ENCODE results near the gene LPAR4. TPM values are rescaled to one million over a fixed set of nuclear protein-coding genes. Genes with fewer than 3 reads are reported as not detected.

LPAR4 gene, protein sequence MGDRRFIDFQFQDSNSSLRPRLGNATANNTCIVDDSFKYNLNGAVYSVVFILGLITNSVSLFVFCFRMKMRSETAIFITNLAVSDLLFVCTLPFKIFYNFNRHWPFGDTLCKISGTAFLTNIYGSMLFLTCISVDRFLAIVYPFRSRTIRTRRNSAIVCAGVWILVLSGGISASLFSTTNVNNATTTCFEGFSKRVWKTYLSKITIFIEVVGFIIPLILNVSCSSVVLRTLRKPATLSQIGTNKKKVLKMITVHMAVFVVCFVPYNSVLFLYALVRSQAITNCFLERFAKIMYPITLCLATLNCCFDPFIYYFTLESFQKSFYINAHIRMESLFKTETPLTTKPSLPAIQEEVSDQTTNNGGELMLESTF
- total RNA-seq (under 1 TPM; 0.62 to 0.93 TPM), polyA plus RNA-seq (under 1 TPM; 0.18 to 0.25 TPM)
- long read RNA-seq, donor 1: 0 reads
- long read RNA-seq, donor 2: 0 reads

DNA sequence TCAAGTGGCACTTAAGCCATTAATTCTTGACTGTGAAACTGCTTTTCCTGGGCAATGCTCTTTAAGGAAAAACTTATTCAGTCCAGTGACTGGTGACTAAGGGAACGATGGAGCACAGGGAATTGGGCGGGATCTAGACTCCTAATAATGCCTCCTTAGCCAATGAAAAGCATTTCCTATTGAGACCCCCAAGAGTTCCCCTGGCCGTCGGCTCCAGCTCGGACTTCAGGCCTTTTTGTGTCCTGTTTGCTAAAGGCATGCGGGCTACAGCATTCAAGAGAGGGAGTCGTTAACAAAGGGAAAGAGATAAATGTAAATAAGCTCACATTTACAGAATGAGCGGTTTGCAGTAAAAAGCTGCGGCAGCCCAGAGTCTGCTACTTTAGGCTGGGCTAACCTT, at the start of gene LPAR4:
Gene LPAR4, plus strand, starts transcription at position 232 of the 400 bp plus-strand sequence. CDS start 7,150 bp downstream, outside the sequence.
- no peaks in the 10 kb centered on the region for H3K27me3 ChIP-seq (ENCODE audit: control insufficient read depth in 1 of 2, insufficient read depth in 2 of 2, low read length in 1 of 2)
- H3K27ac ChIP-seq (ENCODE audit: low read depth in 1 of 2, low read length in 2 of 2): no peak within 1 kb of the TSS
- no peak for ATAC-seq (ENCODE audit: low FRiP score)
- intact Hi-C loops (cut with DNase I): no loop called here
- 3 to 19% methylated on average over 9 of the region's 9 CpGs for WGBS, 2 donors
- no peaks in the 10 kb centered on the region for H3K9me3 ChIP-seq (ENCODE audit: control insufficient read depth, low read length)
- peak in 1 of 2 donors; percentile 40 for DNase-seq
- no peaks in the 10 kb centered on the region for H3K36me3 ChIP-seq (ENCODE audit: control insufficient read depth in 1 of 2, insufficient read depth in 2 of 2, low read length in 1 of 2)
- H3K4me1 ChIP-seq (ENCODE audit: control insufficient read depth in 1 of 2, insufficient read depth in 2 of 2, low read length in 2 of 2): no peaks in the 10 kb centered on the region
- peak within 1 kb of the TSS; percentile 5 to 64 for H3K4me3 ChIP-seq (ENCODE audit: low read length in 2 of 2)

DNA sequence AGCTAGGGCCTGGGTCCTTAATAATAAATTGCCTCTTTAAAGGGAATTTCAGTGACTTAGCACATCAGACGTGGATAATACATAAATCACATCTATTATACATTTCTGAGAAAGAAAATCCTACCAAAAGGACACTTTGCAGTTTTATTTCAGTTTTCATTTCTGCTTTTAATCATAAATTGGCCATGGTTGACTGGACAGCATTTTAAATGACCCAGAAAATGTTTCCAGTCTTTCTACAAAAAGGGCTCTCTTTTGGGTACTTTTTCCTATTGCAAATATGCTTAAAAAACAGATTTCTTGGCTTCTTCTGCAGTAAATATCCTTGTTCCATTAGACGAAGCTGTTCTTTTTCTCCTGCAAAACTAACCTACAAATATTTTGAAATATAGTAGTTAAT, 41.4 kb upstream of the LPAR4 start:
- intact Hi-C loops (cut with DNase I): no loop called here

DNA sequence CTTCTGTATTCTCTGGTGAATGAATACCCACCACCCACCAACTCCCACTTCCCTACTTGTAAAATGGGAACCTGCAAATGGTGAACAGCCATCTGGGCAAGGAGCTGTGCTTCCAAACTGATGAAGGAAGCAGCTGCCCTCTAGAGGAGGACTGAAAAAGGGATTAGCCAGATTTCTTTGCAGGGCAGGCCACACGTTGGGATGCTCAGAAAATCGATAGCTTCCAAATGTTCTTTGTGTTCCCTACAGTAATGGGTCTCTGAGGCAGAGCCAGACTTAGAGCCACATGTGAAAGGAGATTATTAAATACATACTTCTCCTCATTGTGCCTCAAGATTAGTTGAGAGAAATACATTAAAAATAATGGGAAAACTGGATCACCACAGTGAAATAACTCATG, 39.3 kb upstream of the LPAR4 start:
- no peaks in the 10 kb centered on the region for H3K4me1 ChIP-seq (ENCODE audit: control insufficient read depth in 1 of 2, insufficient read depth in 2 of 2, low read length in 2 of 2)
- peak; percentile 29 for ATAC-seq (ENCODE audit: low FRiP score)
- H3K27ac ChIP-seq (ENCODE audit: low read depth in 1 of 2, low read length in 2 of 2): no peak overlapping the region
- 39 to 51% methylated on average over 2 of the region's 2 CpGs for WGBS, 2 donors
- no peak overlapping the region for H3K4me3 ChIP-seq (ENCODE audit: low read length in 2 of 2)
- H3K36me3 ChIP-seq (ENCODE audit: control insufficient read depth in 1 of 2, insufficient read depth in 2 of 2, low read length in 1 of 2): no peaks in the 10 kb centered on the region
- no peaks in the 10 kb centered on the region for H3K9me3 ChIP-seq (ENCODE audit: control insufficient read depth, low read length)
- intact Hi-C loops (cut with DNase I): no loop called here
- H3K27me3 ChIP-seq (ENCODE audit: control insufficient read depth in 1 of 2, insufficient read depth in 2 of 2, low read length in 1 of 2): no peaks in the 10 kb centered on the region
- DNase-seq: no peak

More for the DNA sequence above, 41.4 kb upstream of the LPAR4 start:
- no peaks in the 10 kb centered on the region for H3K9me3 ChIP-seq (ENCODE audit: control insufficient read depth, low read length)
- H3K4me1 ChIP-seq (ENCODE audit: control insufficient read depth in 1 of 2, insufficient read depth in 2 of 2, low read length in 2 of 2): no peaks in the 10 kb centered on the region
- WGBS, 2 donors: 20 to 29% methylated on average over 2 of the region's 2 CpGs
- H3K4me3 ChIP-seq (ENCODE audit: low read length in 2 of 2): no peak overlapping the region
- DNase-seq: no peak
- H3K27me3 ChIP-seq (ENCODE audit: control insufficient read depth in 1 of 2, insufficient read depth in 2 of 2, low read length in 1 of 2): no peaks in the 10 kb centered on the region
- H3K27ac ChIP-seq (ENCODE audit: low read depth in 1 of 2, low read length in 2 of 2): no peak overlapping the region
- no peak for ATAC-seq (ENCODE audit: low FRiP score)
- H3K36me3 ChIP-seq (ENCODE audit: control insufficient read depth in 1 of 2, insufficient read depth in 2 of 2, low read length in 1 of 2): no peaks in the 10 kb centered on the region

DNA sequence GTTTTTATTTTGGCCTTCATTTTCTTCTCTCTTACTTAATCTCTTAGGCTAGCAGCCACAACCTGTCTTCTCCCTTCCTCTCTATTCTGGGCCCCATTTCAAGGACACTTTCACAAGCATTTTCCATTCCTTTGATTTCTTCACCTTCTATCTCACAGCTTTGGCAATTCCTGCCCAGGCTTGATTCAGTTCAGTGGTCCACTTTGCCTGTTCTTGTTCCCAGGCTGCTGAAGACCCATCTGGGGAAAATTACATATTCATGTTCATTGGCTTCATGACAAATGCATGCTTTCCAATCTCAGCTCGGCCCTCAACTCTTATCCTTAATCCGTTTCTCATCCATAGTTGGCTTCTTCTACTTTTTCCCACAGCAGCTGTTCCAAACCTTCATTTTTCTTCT, 38.7 kb upstream of the LPAR4 start:
- Histone ChIP-seq H3K27ac (ENCODE audit: low read depth in 1 of 2, low read length in 2 of 2) (no peak overlapping the region), H3K27me3 (ENCODE audit: control insufficient read depth in 1 of 2, insufficient read depth in 2 of 2, low read length in 1 of 2) (no peaks in the 10 kb centered on the region), H3K36me3 (ENCODE audit: control insufficient read depth in 1 of 2, insufficient read depth in 2 of 2, low read length in 1 of 2) (no peaks in the 10 kb centered on the region), H3K9me3 (ENCODE audit: control insufficient read depth, low read length) (no peaks in the 10 kb centered on the region), H3K4me1 (ENCODE audit: control insufficient read depth in 1 of 2, insufficient read depth in 2 of 2, low read length in 2 of 2) (no peaks in the 10 kb centered on the region), H3K4me3 (ENCODE audit: low read length in 2 of 2) (no peak overlapping the region)
- DNase-seq (no peak), ATAC-seq (ENCODE audit: low FRiP score) (peak; percentile 15)
- intact Hi-C loops (cut with DNase I): no loop called here
- 14 to 25% methylated on average over 2 of the region's 2 CpGs for WGBS, 2 donors

DNA sequence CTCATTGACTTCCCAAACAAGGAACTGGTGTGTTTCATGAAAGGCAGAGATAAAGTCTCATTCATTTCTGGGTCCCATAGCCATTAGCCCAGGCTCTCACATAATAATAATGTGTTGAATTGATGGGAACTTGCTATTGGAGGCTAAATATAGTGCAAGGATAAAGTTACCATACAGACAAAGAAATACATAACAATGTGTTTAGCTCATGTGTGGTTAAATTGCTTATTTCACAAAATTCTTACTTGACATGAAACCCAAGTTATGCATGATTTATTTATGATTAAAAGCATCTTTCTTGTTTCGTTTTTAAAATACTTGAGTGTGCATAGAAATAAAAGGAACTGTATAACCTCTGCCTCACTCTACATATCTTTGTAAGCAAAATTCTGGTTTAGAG, 37.3 kb upstream of the LPAR4 start:
- no peaks in the 10 kb centered on the region for H3K4me1 ChIP-seq (ENCODE audit: control insufficient read depth in 1 of 2, insufficient read depth in 2 of 2, low read length in 2 of 2)
- no peaks in the 10 kb centered on the region for H3K27me3 ChIP-seq (ENCODE audit: control insufficient read depth in 1 of 2, insufficient read depth in 2 of 2, low read length in 1 of 2)
- intact Hi-C loops (cut with DNase I): no loop called here
- ATAC-seq (ENCODE audit: low FRiP score) (no peak), DNase-seq (no peak)
- H3K27ac ChIP-seq (ENCODE audit: low read depth in 1 of 2, low read length in 2 of 2): no peak overlapping the region
- H3K36me3 ChIP-seq (ENCODE audit: control insufficient read depth in 1 of 2, insufficient read depth in 2 of 2, low read length in 1 of 2): no peaks in the 10 kb centered on the region
- WGBS, 2 donors: 4 to 34% methylated on average over 1 of the region's 1 CpG
- H3K4me3 ChIP-seq (ENCODE audit: low read length in 2 of 2): no peak overlapping the region
- H3K9me3 ChIP-seq (ENCODE audit: control insufficient read depth, low read length): no peaks in the 10 kb centered on the region

DNA sequence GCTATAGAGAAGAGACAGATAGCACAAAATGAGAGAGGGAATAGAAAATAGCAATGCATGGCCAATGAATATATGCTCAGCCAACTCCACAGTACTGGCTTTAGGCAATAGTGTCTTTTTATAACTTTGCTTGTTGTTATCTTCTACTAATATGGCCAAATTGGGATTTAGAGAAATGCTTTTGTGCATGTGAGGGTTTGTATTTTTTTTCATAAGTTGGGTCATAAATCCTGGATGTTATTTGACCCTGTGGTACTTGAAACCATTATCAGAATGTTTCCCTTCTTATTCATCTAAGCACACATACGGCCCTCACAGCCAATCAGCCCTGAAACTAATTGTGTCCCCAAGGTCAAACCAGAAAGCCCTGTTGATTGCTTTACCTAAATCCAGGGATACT, 35.2 kb upstream of the LPAR4 start:
- no peaks in the 10 kb centered on the region for H3K36me3 ChIP-seq (ENCODE audit: control insufficient read depth in 1 of 2, insufficient read depth in 2 of 2, low read length in 1 of 2)
- WGBS, 2 donors: 72 to 84% methylated on average over 1 of the region's 1 CpG
- H3K9me3 ChIP-seq (ENCODE audit: control insufficient read depth, low read length): no peaks in the 10 kb centered on the region
- no peak for DNase-seq
- H3K4me1 ChIP-seq (ENCODE audit: control insufficient read depth in 1 of 2, insufficient read depth in 2 of 2, low read length in 2 of 2): no peaks in the 10 kb centered on the region
- no peak overlapping the region for H3K4me3 ChIP-seq (ENCODE audit: low read length in 2 of 2)
- H3K27ac ChIP-seq (ENCODE audit: low read depth in 1 of 2, low read length in 2 of 2): no peak overlapping the region
- ATAC-seq (ENCODE audit: low FRiP score): no peak
- intact Hi-C loops (cut with DNase I): no loop called here
- no peaks in the 10 kb centered on the region for H3K27me3 ChIP-seq (ENCODE audit: control insufficient read depth in 1 of 2, insufficient read depth in 2 of 2, low read length in 1 of 2)

DNA sequence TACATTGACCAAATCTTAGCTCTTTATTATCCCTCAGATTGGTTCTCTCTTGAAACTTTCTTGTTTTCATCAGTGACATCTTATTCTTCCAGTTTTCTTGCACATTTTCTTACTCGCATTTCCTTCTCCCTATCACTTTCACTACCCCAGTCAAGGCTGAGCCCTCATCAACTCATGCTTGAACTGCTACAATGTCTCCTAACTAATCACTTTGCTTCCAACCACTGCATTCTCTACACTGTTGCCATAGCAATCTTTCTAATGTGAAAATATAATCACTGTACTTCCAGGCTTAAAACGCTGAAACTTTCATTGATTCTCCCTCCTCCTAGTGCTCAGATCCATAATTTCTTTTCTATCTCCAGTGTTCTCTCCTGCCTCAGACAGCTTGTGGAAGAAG, 22.2 kb upstream of the LPAR4 start:
- DNase-seq (no peak), ATAC-seq (ENCODE audit: low FRiP score) (no peak)
- intact Hi-C loops (cut with DNase I): no loop called here
- Histone ChIP-seq H3K9me3 (ENCODE audit: control insufficient read depth, low read length) (no peaks in the 10 kb centered on the region), H3K4me3 (ENCODE audit: low read length in 2 of 2) (no peak overlapping the region), H3K27me3 (ENCODE audit: control insufficient read depth in 1 of 2, insufficient read depth in 2 of 2, low read length in 1 of 2) (no peaks in the 10 kb centered on the region), H3K4me1 (ENCODE audit: control insufficient read depth in 1 of 2, insufficient read depth in 2 of 2, low read length in 2 of 2) (no peaks in the 10 kb centered on the region), H3K27ac (ENCODE audit: low read depth in 1 of 2, low read length in 2 of 2) (no peak overlapping the region), H3K36me3 (ENCODE audit: control insufficient read depth in 1 of 2, insufficient read depth in 2 of 2, low read length in 1 of 2) (no peaks in the 10 kb centered on the region)
- 61 to 64% methylated on average over 2 of the region's 2 CpGs for WGBS, 2 donors

DNA sequence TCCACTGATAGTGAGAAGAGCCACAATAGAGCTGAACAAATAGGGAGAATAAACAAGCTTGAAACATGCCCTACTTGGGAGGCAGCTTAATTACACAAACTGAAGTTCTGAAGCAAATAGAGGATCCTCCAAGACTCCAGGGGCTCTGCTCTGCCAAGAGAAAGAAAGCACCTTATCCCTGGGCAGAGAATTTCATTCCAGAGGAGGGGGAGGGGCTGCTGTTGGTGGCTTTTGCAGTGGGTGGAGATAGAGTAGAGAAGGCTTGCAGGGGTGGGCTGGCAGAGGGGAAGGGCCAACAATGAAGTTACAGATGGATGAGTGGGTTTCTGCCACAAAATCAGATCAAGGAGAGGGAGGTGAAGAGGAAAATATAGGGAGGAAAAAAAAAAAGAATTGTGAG, 1.0 kb upstream of the LPAR4 start:
- intact Hi-C loops (cut with DNase I): no loop called here
- DNase-seq (no peak), ATAC-seq (ENCODE audit: low FRiP score) (no peak)
- Histone ChIP-seq H3K27me3 (ENCODE audit: control insufficient read depth in 1 of 2, insufficient read depth in 2 of 2, low read length in 1 of 2) (no peaks in the 10 kb centered on the region), H3K27ac (ENCODE audit: low read depth in 1 of 2, low read length in 2 of 2) (no peak overlapping the region), H3K4me1 (ENCODE audit: control insufficient read depth in 1 of 2, insufficient read depth in 2 of 2, low read length in 2 of 2) (no peaks in the 10 kb centered on the region), H3K9me3 (ENCODE audit: control insufficient read depth, low read length) (no peaks in the 10 kb centered on the region), H3K4me3 (ENCODE audit: low read length in 2 of 2) (no peak overlapping the region), H3K36me3 (ENCODE audit: control insufficient read depth in 1 of 2, insufficient read depth in 2 of 2, low read length in 1 of 2) (no peaks in the 10 kb centered on the region)

DNA sequence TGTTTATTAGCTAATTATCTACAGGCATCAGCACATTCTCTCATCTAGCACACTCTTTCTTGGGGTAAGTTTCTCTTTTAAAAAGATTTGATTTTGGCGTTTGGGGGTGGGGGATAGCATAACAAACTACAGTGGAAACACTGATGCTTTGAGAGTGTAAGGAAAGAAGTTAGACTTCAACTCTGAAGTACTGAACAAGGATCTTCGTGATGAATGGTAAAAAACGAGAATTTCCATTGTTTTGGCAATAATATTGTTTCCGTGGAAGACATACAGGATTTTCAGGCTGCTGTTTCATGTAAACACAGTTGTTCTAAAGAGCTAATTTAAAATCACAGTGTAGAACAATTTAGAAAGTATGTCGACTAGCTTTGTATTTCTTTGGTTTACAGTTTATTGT, 451 bp downstream of the LPAR4 start:
- intact Hi-C loops (cut with DNase I): no loop called here
- no peak for DNase-seq
- ATAC-seq (ENCODE audit: low FRiP score): no peak
- Histone ChIP-seq H3K4me1 (ENCODE audit: control insufficient read depth in 1 of 2, insufficient read depth in 2 of 2, low read length in 2 of 2) (no peaks in the 10 kb centered on the region), H3K4me3 (ENCODE audit: low read length in 2 of 2) (peak overlapping the region; percentile 5 to 64), H3K27ac (ENCODE audit: low read depth in 1 of 2, low read length in 2 of 2) (no peak overlapping the region), H3K9me3 (ENCODE audit: control insufficient read depth, low read length) (no peaks in the 10 kb centered on the region), H3K36me3 (ENCODE audit: control insufficient read depth in 1 of 2, insufficient read depth in 2 of 2, low read length in 1 of 2) (no peaks in the 10 kb centered on the region), H3K27me3 (ENCODE audit: control insufficient read depth in 1 of 2, insufficient read depth in 2 of 2, low read length in 1 of 2) (no peaks in the 10 kb centered on the region)
- 5 to 18% methylated on average over 5 of the region's 5 CpGs for WGBS, 2 donors
